K562 (cell line): ENCODE results near the gene NUMB. TPM values are rescaled to one million over a fixed set of nuclear protein-coding genes. Genes with fewer than 3 reads are reported as not detected.

Experiments used
- ATAC-seq: fragments of 200-7000 bp; cut with Tn5 transposase; 3 replicates; pipeline ENCODE4 v1.9.1; 2020; ENCODE audit warnings: moderate library complexity
- BruUV-seq: library from RNA; stranded (reverse); fragments of 400-500 nt; replicated peaks from 2 replicates; lab custom pipeline; 2021; lab: Mats Ljungman, UMichigan
- CTCF ChIA-PET: fragments of 300-600 bp; formaldehyde crosslinking; extraction: SDS; loops from one replicate; lab custom pipeline; 2021; ENCODE audit warnings: low intra/inter-chr PET ratio; lab: Yijun Ruan, JAX
- POLR2A ChIA-PET: fragments of 300-600, 350-650 bp; sonication (Branson Sonifier 250); formaldehyde crosslinking; extraction: SDS; loops from one replicate; lab custom pipeline; 2021; ENCODE audit warnings: antibody characterized with exemption, inconsistent platforms; lab: Yijun Ruan, JAX
- DNase-seq, 4 experiments: peaks; one replicate each; pipeline versions ENCODE4 v3.0.0 to v3.0.0-alpha.2; 2011 to 2018; ENCODE audit warnings: low spot score in 3 of 4, mixed read lengths in 3 of 4; ENCODE audit errors: extremely low read depth in 1 of 4
- FAIRE-seq: peaks from 2 replicates; lab custom pipeline; 2011; peaks lifted over from hg19 to GRCh38; lab: Jason Lieb, UNC
- H2AFZ ChIP-seq: 2 replicates; pipeline ENCODE4 v1.6.0; 2011; ENCODE audit warnings: low read depth, low read length, control low read depth, inconsistent platforms
- H3K27ac ChIP-seq: fragments of 200-600 bp; 3 replicates; pipeline ENCODE4 v1.8.0; 2011; ENCODE audit warnings: low read depth, mild to moderate bottlenecking, control low read depth, inconsistent platforms, low read length, moderate library complexity, mixed read lengths; ENCODE audit errors: extremely low read depth
- H3K27me3 ChIP-seq, 2 experiments: fragments of 300-600 bp in 1 of 2; 2 replicates in 1 of 2; 3 replicates in 1 of 2; pipeline versions ENCODE4 v1.6.0 to v1.8.0; 2011; ENCODE audit warnings: inconsistent platforms in 2 of 2, low read length in 2 of 2, mild to moderate bottlenecking in 1 of 2, mixed read lengths in 1 of 2, moderate library complexity in 1 of 2; ENCODE audit not compliant: control insufficient read depth in 2 of 2, insufficient read depth in 2 of 2
- H3K36me3 ChIP-seq: fragments of 300-600 bp; 3 replicates; pipeline ENCODE4 v1.8.0; 2011; ENCODE audit warnings: mild to moderate bottlenecking, low read length, inconsistent platforms; ENCODE audit not compliant: control insufficient read depth, insufficient read depth
- H3K4me1 ChIP-seq, 2 experiments: fragments of 200-600 bp in 1 of 2; replicated peaks in 1 of 2; 2 replicates in 1 of 2; 3 replicates in 1 of 2; pipeline versions ENCODE4 v1.5.1 to v1.8.0; 2011; ENCODE audit warnings: inconsistent platforms in 2 of 2, low read length in 2 of 2, mild to moderate bottlenecking in 1 of 2, mixed read lengths in 1 of 2, moderate library complexity in 1 of 2; ENCODE audit not compliant: control insufficient read depth in 2 of 2, insufficient read depth in 2 of 2
- H3K4me2 ChIP-seq: 2 replicates; pipeline ENCODE4 v1.6.1; 2011; ENCODE audit warnings: low read length, control low read depth, inconsistent platforms, mixed read lengths; ENCODE audit not compliant: insufficient read depth
- H3K4me3 ChIP-seq: fragments of 200-600 bp; sonication (generic), shearing (Covaris generic); 2 replicates; pipeline ENCODE4 v1.5.1; 2016; ENCODE audit warnings: control low read depth, inconsistent platforms
- H3K79me2 ChIP-seq: fragments of 200-600 bp; 3 replicates; pipeline ENCODE4 v1.8.0; 2011; ENCODE audit warnings: low read length, inconsistent platforms; ENCODE audit not compliant: control insufficient read depth, insufficient read depth
- H3K9ac ChIP-seq, 2 experiments: 2 replicates each; pipeline versions ENCODE4 v1.6.0 to v1.6.1; 2011; ENCODE audit warnings: low read depth in 2 of 2, low read length in 2 of 2, control low read depth in 1 of 2, inconsistent platforms in 1 of 2, mild to moderate bottlenecking in 1 of 2, mixed read lengths in 1 of 2; ENCODE audit not compliant: insufficient read depth in 1 of 2
- H3K9me1 ChIP-seq: one replicate; pipeline ENCODE4 v1.6.0; 2011; ENCODE audit warnings: inconsistent platforms, mild to moderate bottlenecking, low read length, moderate library complexity; ENCODE audit not compliant: control insufficient read depth, insufficient read depth
- H3K9me3 ChIP-seq: replicated peaks from 2 replicates; pipeline ENCODE4 v1.5.1; 2011; ENCODE audit warnings: low read depth, low read length, inconsistent platforms; ENCODE audit not compliant: control insufficient read depth, insufficient read depth
- H4K20me1 ChIP-seq: replicated peaks from 2 replicates; pipeline ENCODE4 v1.6.1; 2011; ENCODE audit warnings: low read length, inconsistent platforms, mixed read lengths; ENCODE audit not compliant: control insufficient read depth, insufficient read depth
- ARHGAP35 ChIP-seq: fragments of 450-650 bp; IDR thresholded peaks from 2 replicates; pipeline ENCODE4 v1.6.1; 2018; ENCODE audit not compliant: partially characterized antibody
- ARID3B ChIP-seq: fragments of 250-450 bp; sonication (Bioruptor Pico); IDR thresholded peaks from 2 replicates; pipeline ENCODE4 v1.4.0; 2020; ENCODE audit warnings: borderline replicate concordance
- CHD2 ChIP-seq: IDR thresholded peaks from 2 replicates; pipeline ENCODE4 v1.6.1; 2011; ENCODE audit warnings: low read depth, low read length
- CLOCK ChIP-seq: fragments of 250-450 bp; sonication (Bioruptor Pico); IDR thresholded peaks from 2 replicates; pipeline ENCODE4 v1.4.0; 2020; ENCODE audit warnings: mild to moderate bottlenecking, moderate library complexity, borderline replicate concordance
- DACH1 ChIP-seq: fragments of 450-650 bp; IDR thresholded peaks from 2 replicates; pipeline ENCODE4 v1.6.1; 2018; ENCODE audit not compliant: partially characterized antibody
- EP400 ChIP-seq: fragments of 450-650 bp; IDR thresholded peaks from 2 replicates; pipeline ENCODE4 v1.6.1; 2017; ENCODE audit warnings: antibody characterized with exemption, mild to moderate bottlenecking, moderate library complexity
- GABPB2 ChIP-seq: fragments of 250-450 bp; sonication (Bioruptor Pico); conservative IDR thresholded peaks from 2 replicates; pipeline ENCODE4 v1.5.1; 2021; ENCODE audit warnings: mild to moderate bottlenecking
- HSF4 ChIP-seq: fragments of 250-450 bp; sonication (Bioruptor Pico); IDR thresholded peaks from 2 replicates; pipeline ENCODE4 v2.1.2; 2022; ENCODE audit warnings: mild to moderate bottlenecking, moderate library complexity, borderline replicate concordance
- MAFG ChIP-seq: fragments of 450-650 bp; conservative IDR thresholded peaks from 2 replicates; pipeline ENCODE4 v1.6.1; 2016; ENCODE audit warnings: missing genetic modification characterization, missing compliant biosample characterization
- MTA2 ChIP-seq: fragments of 450-650 bp; IDR thresholded peaks from 2 replicates; pipeline ENCODE4 v1.6.1; 2016; ENCODE audit warnings: low read depth
- SETDB1 ChIP-seq: IDR thresholded peaks from one replicate; pipeline ENCODE4 v1.6.1; 2012; ENCODE audit warnings: low read length, control low read depth, inconsistent platforms
- ZNF431 ChIP-seq: sonication (generic); formaldehyde crosslinking; IDR thresholded peaks from 2 replicates; pipeline ENCODE4 v1.8.0; 2022; ENCODE audit warnings: mild to moderate bottlenecking, missing genetic modification reagents
- ZNF444 ChIP-seq: fragments of 250-450 bp; sonication (Bioruptor Pico); IDR thresholded peaks from 2 replicates; pipeline ENCODE4 v1.4.0; 2020; ENCODE audit warnings: mild to moderate bottlenecking, moderate library complexity
- ZNF512 ChIP-seq: IDR thresholded peaks from 2 replicates; pipeline ENCODE4 v1.6.1; 2016; ENCODE audit warnings: missing genetic modification characterization, missing compliant biosample characterization
- WGBS: fragments of 100-300 bp; shearing (Covaris generic); methylation state at CpG from one replicate; pipeline ENCODE4 v1.1.6; 2016; ENCODE audit warnings: low coverage, mixed read lengths; ENCODE audit not compliant: insufficient coverage; ENCODE audit errors: missing lambda C conversion rate; 5-methylcytosine and 5-hydroxymethylcytosine counted together
- in situ Hi-C: fragments of 300-500 bp; cut with MboI; formaldehyde crosslinking; loops from 4 replicates; pipeline ENCODE4 v1.15.0; 2018; ENCODE audit warnings: inconsistent platforms, mixed read lengths
- intact Hi-C: fragments of 100-400 bp; cut with micrococcal nuclease; formaldehyde crosslinking; loops from 2 replicates; pipeline ENCODE4 v1.14.2; 2022
- polyA plus RNA-seq, 8 experiments: library from polyadenylated mRNA; depleted of rRNA in 4 of 8; stranded (reverse) in 5 of 8; unstranded in 3 of 8; fragments of >200 nt; fragmentation: Nextera tagmentation in 2 of 8; fragmentation: Illumina TruSeq in 1 of 8; extraction: Ambion mirVana in 2 of 8; extraction: Trizol in 1 of 8; gene quantifications; 2 replicates each; pipeline versions ENCODE4 v1.2.1 to v1.2.3, GENCODE V29; 2011 to 2014; ENCODE audit warnings: inconsistent platforms in 1 of 8, missing spikeins in 1 of 8
- total RNA-seq, 7 experiments: library from RNA; depleted of rRNA in 6 of 7; stranded (reverse); fragments of >200 nt in 6 of 7; fragmentation: Illumina TruSeq in 2 of 7; extraction: Trizol in 2 of 7; gene quantifications; 2 replicates each; pipeline versions ENCODE4 v1.2.1 to v1.2.3, GENCODE V29; 2011 to 2021; ENCODE audit warnings: low replicate concordance in 1 of 7

NUMB gene
- total and polyA plus RNA-seq, 9 of the 15 experiments (the other 6 are each of a cell fraction or from before 2014, with no cell fraction given): 13.5 to 54.0 (median 32.3) TPM

- no peak for FAIRE-seq
Observed at GRCh38 chr14:73290279-73290678, 168.1 kb downstream of the NUMB start.

More at GRCh38 chr14:73290279-73290678, 168.1 kb downstream of the NUMB start:
- in situ Hi-C loops (no loop called here), intact Hi-C loops (no loop called here)
- no peaks in the 10 kb centered on the region for H3K9me3 ChIP-seq
- H3K36me3 ChIP-seq: peaks cover 22% of the 10 kb centered on the region; the same call in 1 of the 3 replicates
- H3K9ac ChIP-seq: no peak overlapping the region
- 80% methylated on average over 4 of the region's 4 CpGs for WGBS
- no peak for TF ChIP-seq EP400
- no peak for TF ChIP-seq SETDB1
- no peak for TF ChIP-seq HSF4 (CRISPR knock-in tag)
- TF ChIP-seq ZNF512: no peak
- TF ChIP-seq MTA2: no peak
- TF ChIP-seq CLOCK (CRISPR knock-in tag): no peak
- no peak for TF ChIP-seq ARHGAP35
- no peak for TF ChIP-seq GABPB2 (CRISPR knock-in tag)
- TF ChIP-seq ZNF444 (CRISPR knock-in tag): no peak
- no peak for TF ChIP-seq MAFG
- no peak for TF ChIP-seq ZNF431 (CRISPR knock-in tag)
- TF ChIP-seq DACH1: no peak
- TF ChIP-seq ARID3B (CRISPR knock-in tag): no peak
- TF ChIP-seq CHD2: no peak
- no peaks in the 10 kb centered on the region for H3K9me1 ChIP-seq
- ChIA-PET POLR2A (no interaction called here), CTCF (no interaction called here)
- H3K4me2 ChIP-seq: no peak overlapping the region
- no peaks in the 10 kb centered on the region for H3K79me2 ChIP-seq
- H3K4me3 ChIP-seq: no peak overlapping the region
- no peak overlapping the region for H2AFZ ChIP-seq
- no peaks in the 10 kb centered on the region for H3K4me1 ChIP-seq
- no peaks in the 10 kb centered on the region for H4K20me1 ChIP-seq
- no peak for ATAC-seq
- no peak overlapping the region for H3K27ac ChIP-seq
- no TSS peak for BruUV-seq
- DNase-seq: no peak
- no peaks in the 10 kb centered on the region for H3K27me3 ChIP-seq
